Liver (tissue), 9 donors: ENCODE data around the gene FRMD4A. TPM values are rescaled to one million over a fixed set of nuclear protein-coding genes. Genes with fewer than 3 reads are reported as not detected.

ENCODE experiments used
- DNase-seq: peaks from one replicate; pipeline ENCODE4 v3.0.0-alpha.2; 2017; ENCODE audit warnings: low spot score
- H3K27ac ChIP-seq, 2 donors: one replicate each; pipeline ENCODE4 v1.7.0; 2013; ENCODE audit warnings: inconsistent platforms in 2 of 2, low read length in 2 of 2, control low read depth in 1 of 2, low read depth in 1 of 2, mild to moderate bottlenecking in 1 of 2
- H3K27me3 ChIP-seq, 4 donors: one replicate each; pipeline versions ENCODE4 v1.6.1 to v1.7.0; 2013; ENCODE audit warnings: low read length in 3 of 4, inconsistent platforms in 1 of 4, mild to moderate bottlenecking in 1 of 4, moderate library complexity in 1 of 4; ENCODE audit not compliant: control insufficient read depth in 4 of 4, insufficient read depth in 4 of 4
- H3K36me3 ChIP-seq, 4 donors: one replicate each; pipeline versions ENCODE4 v1.6.1 to v1.7.0; 2013; ENCODE audit warnings: low read length in 3 of 4, mild to moderate bottlenecking in 3 of 4, low read depth in 1 of 4, moderate library complexity in 1 of 4; ENCODE audit not compliant: control insufficient read depth in 4 of 4, insufficient read depth in 3 of 4
- H3K4me1 ChIP-seq, 4 donors: one replicate each; pipeline versions ENCODE4 v1.6.1 to v1.7.0; 2013; ENCODE audit warnings: low read length in 3 of 4, mild to moderate bottlenecking in 3 of 4, moderate library complexity in 1 of 4; ENCODE audit not compliant: control insufficient read depth in 4 of 4, insufficient read depth in 4 of 4
- H3K4me3 ChIP-seq, 3 donors: one replicate each; pipeline versions ENCODE4 v1.6.1 to v1.7.0; 2013; ENCODE audit warnings: low read length in 3 of 3, control low read depth in 1 of 3, low read depth in 1 of 3, mild to moderate bottlenecking in 1 of 3
- H3K9ac ChIP-seq, 2 donors: one replicate each; pipeline ENCODE4 v1.7.0; 2013; ENCODE audit warnings: low read length in 2 of 2, mild to moderate bottlenecking in 2 of 2, moderate library complexity in 2 of 2, control low read depth in 1 of 2, low read depth in 1 of 2
- H3K9me3 ChIP-seq, 4 donors: one replicate each; pipeline versions ENCODE4 v1.6.1 to v1.7.0; 2013; ENCODE audit warnings: low read length in 3 of 4; ENCODE audit not compliant: control insufficient read depth in 4 of 4
- EGR1 ChIP-seq, 2 donors: IDR thresholded peaks; 2 replicates each; pipeline ENCODE4 v1.6.1; 2016 to 2018; ENCODE audit warnings: antibody characterized with exemption in 2 of 2, low read depth in 2 of 2
- FOXA1 ChIP-seq: IDR thresholded peaks from 2 replicates; pipeline ENCODE4 v1.6.1; 2016; ENCODE audit warnings: antibody characterized with exemption
- HNF4A ChIP-seq, 2 donors: conservative IDR thresholded peaks; 2 replicates each; pipeline ENCODE4 v1.6.1; 2016; ENCODE audit warnings: antibody characterized with exemption in 2 of 2, mild to moderate bottlenecking in 2 of 2
- HNF4G ChIP-seq: IDR thresholded peaks from 2 replicates; pipeline ENCODE4 v1.6.1; 2016; ENCODE audit warnings: antibody characterized with exemption
- JUND ChIP-seq, 2 donors: IDR thresholded peaks; 2 replicates each; pipeline ENCODE4 v1.6.1; 2016; ENCODE audit warnings: antibody characterized with exemption in 2 of 2
- NR2F2 ChIP-seq: IDR thresholded peaks from 2 replicates; pipeline ENCODE4 v1.6.1; 2016; ENCODE audit warnings: antibody characterized with exemption
- RAD21 ChIP-seq, 2 donors: IDR thresholded peaks; 2 replicates each; pipeline ENCODE4 v1.6.1; 2016; ENCODE audit warnings: antibody characterized with exemption in 2 of 2, mild to moderate bottlenecking in 2 of 2
- RXRA ChIP-seq, 2 donors: IDR thresholded peaks; 2 replicates each; pipeline ENCODE4 v1.6.1; 2017 to 2018; ENCODE audit warnings: antibody characterized with exemption in 2 of 2, mild to moderate bottlenecking in 1 of 2
- TAF1 ChIP-seq: conservative IDR thresholded peaks from 2 replicates; pipeline ENCODE4 v1.6.1; 2016; ENCODE audit warnings: antibody characterized with exemption, mild to moderate bottlenecking
- YY1 ChIP-seq: IDR thresholded peaks from 2 replicates; pipeline ENCODE4 v1.6.1; 2016; ENCODE audit warnings: antibody characterized with exemption, mild to moderate bottlenecking
- WGBS: extraction: QIAGEN DNeasy Blood & Tissue Kit; methylation state at CpG from one replicate; pipeline ENCODE4 v1.1.7; 2013; 5-methylcytosine and 5-hydroxymethylcytosine counted together
- polyA plus RNA-seq, 2 donors: library from polyadenylated mRNA; stranded (reverse) in 1 of 2; unstranded in 1 of 2; fragments of 200-250 nt in 1 of 2; fragments of >200 nt in 1 of 2; fragmentation: Nextera tagmentation in 1 of 2; extraction: Ambion mirVana in 1 of 2; gene quantifications; one replicate each; pipeline versions ENCODE4 v1.2.1 to v1.2.3, GENCODE V29; 2013 to 2015
- total RNA-seq, 2 donors: library from RNA; depleted of rRNA; stranded (reverse); fragments of >200 nt; gene quantifications; one replicate each; pipeline ENCODE4 v1.2.3, GENCODE V29; 2014
- TF ChIP-seq, protein P1 (sequence below): IDR thresholded peaks from 2 replicates; pipeline ENCODE4 v1.6.1; 2016; ENCODE audit warnings: antibody characterized with exemption
- TF ChIP-seq, protein P2 (sequence below): IDR thresholded peaks from 2 replicates; pipeline ENCODE4 v1.6.1; 2016; ENCODE audit warnings: antibody characterized with exemption
- donor health status: healthy.
- donor health status: healthy.
- donor health status: healthy.
- donor health status: healthy.
- donor health status: healthy.

The FRMD4A gene
- total and polyA plus RNA-seq, 4 donors = 8.2 to 34.3 (median 13.1) TPM

DNA sequence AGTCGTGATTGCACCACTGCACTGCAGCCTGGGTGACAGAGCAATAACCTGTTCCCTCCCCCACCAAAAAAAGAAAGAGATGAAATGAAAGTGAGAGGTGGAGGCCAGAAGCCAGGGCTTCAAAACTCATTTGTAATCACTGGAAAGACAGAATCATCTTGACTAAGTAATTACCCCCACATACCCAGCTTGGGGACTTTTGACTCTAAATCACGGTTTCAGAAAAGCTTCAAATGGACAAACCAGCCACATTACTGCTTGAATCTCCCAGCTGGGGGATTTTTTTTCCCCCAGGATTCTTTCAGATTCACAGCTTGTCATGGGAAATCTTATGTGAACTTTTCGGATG lies 361.0 kb downstream of the FRMD4A start:
- H3K9me3 ChIP-seq = no peaks in the 10 kb centered on the region
- H3K9ac ChIP-seq = no peak overlapping the region
- TF ChIP-seq, protein P1, sequence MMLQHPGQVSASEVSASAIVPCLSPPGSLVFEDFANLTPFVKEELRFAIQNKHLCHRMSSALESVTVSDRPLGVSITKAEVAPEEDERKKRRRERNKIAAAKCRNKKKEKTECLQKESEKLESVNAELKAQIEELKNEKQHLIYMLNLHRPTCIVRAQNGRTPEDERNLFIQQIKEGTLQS = no peak
- TF ChIP-seq HNF4A (conservative IDR thresholded peaks at IDR 0.05) = no peak
- TF ChIP-seq TAF1 = no peak
- no peak for TF ChIP-seq RAD21 (IDR thresholded peaks at IDR 0.05)
- H3K4me1 ChIP-seq = peaks cover 0 to 2% (median 0%) of the 10 kb centered on the region in 4 donors
- 86% methylated on average over 3 of the region's 3 CpGs for WGBS
- H3K36me3 ChIP-seq = no peaks in the 10 kb centered on the region
- H3K4me3 ChIP-seq = no peak overlapping the region
- H3K27me3 ChIP-seq = no peaks in the 10 kb centered on the region
- no peak for DNase-seq
- no peak overlapping the region for H3K27ac ChIP-seq

DNA sequence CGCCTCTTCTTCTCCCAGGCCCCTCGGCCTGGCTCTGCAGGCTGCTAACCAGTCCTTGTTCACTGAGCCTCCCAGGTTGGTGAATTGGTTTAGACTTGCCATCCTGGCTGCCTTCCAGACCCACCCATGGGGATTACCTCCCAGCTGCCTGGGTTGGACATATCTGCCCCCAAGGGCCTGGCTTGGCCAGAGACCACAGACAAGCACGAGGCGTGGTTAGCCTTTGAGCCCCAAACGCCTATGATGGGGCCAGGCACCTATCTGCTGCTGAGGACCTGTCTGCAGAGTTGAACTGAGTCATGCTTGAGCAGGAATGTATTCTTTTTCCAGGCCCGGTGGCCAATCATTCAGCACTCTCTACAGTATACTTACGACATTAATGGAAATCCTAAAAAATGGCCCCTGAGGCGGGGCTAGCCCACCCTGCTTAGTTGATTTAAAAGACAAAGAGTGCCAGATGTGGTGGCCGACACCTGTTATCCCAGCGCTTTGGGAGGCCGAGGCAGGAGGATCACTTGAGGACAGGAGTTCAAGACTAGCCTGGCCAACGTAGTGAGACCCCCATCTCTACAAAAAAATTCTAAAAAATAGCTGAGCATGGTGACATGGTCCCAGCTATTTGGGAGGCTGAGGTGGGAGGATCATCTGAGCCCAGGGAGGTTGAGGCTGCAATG lies 361.5 kb downstream of the FRMD4A start:
- no peaks in the 10 kb centered on the region for H3K9me3 ChIP-seq
- H3K4me3 ChIP-seq = no peak overlapping the region
- no peak for DNase-seq
- WGBS = 92% methylated on average over 12 of the region's 12 CpGs
- TF ChIP-seq, protein P1 = no peak
- H3K27ac ChIP-seq = no peak overlapping the region
- H3K4me1 ChIP-seq = peaks cover 0 to 2% (median 0%) of the 10 kb centered on the region in 4 donors
- no peaks in the 10 kb centered on the region for H3K36me3 ChIP-seq
- no peaks in the 10 kb centered on the region for H3K27me3 ChIP-seq
- no peak overlapping the region for H3K9ac ChIP-seq

DNA sequence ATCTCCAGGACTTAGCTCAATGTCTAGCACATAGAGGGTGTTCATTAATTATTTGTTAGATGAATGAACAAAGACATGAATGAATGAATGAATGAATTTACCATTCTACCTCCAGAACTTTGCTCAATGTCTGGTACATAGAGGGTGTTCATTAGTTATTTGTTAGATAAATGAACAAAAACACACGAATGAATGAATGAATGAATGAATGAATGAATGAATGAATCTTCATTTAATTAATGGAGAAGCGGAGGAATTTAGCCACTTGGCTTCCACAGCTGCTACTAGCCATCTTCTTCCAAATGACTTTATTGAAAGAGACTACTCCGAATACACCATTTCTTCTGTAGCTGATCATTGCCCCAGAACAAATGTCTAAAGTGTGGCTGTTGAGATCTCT lies 368.9 kb downstream of the FRMD4A start:
- no peak overlapping the region for H3K9ac ChIP-seq
- no peak overlapping the region for H3K27ac ChIP-seq
- DNase-seq = no peak
- TF ChIP-seq YY1 = no peak
- TF ChIP-seq HNF4G = no peak
- H3K27me3 ChIP-seq = no peaks in the 10 kb centered on the region
- peaks cover 0 to 2% (median under 1%) of the 10 kb centered on the region in 4 donors for H3K4me1 ChIP-seq
- no peaks in the 10 kb centered on the region for H3K9me3 ChIP-seq
- H3K36me3 ChIP-seq = no peaks in the 10 kb centered on the region
- H3K4me3 ChIP-seq = no peak overlapping the region
- 75% methylated on average over 3 of the region's 3 CpGs for WGBS

DNA sequence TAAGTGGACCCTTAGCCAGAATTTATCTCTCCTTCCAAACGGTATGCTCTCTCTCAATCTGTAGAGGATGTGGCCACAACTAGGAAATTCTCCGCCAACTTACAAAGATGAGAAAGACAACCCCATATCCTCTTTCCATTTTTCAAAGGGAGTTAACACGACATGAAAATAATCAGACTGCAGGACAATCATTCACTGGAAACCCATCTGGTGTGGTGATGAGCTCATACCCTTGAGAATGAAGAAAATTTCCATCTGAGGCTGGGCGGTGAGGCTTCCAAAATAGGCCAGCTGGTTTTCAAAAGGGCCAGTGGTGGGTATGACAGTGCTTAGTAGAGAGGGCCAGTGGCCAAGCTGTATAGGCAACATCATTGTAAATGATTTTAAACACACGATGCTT lies 369.6 kb downstream of the FRMD4A start:
- 72% methylated on average over 5 of the region's 5 CpGs for WGBS
- no peak for DNase-seq
- H3K9me3 ChIP-seq = no peaks in the 10 kb centered on the region
- TF ChIP-seq RXRA (IDR thresholded peaks at IDR 0.05) (no peak), JUND (IDR thresholded peaks at IDR 0.05) (peak in 1 of 2 donors; percentile 30)
- H3K9ac ChIP-seq = no peak overlapping the region
- no peak overlapping the region for H3K4me3 ChIP-seq
- H3K4me1 ChIP-seq = peaks cover 0 to 2% (median under 1%) of the 10 kb centered on the region in 4 donors
- H3K36me3 ChIP-seq = no peaks in the 10 kb centered on the region
- H3K27ac ChIP-seq = peak overlapping the region; percentile 39 to 46
- H3K27me3 ChIP-seq = no peaks in the 10 kb centered on the region

DNA sequence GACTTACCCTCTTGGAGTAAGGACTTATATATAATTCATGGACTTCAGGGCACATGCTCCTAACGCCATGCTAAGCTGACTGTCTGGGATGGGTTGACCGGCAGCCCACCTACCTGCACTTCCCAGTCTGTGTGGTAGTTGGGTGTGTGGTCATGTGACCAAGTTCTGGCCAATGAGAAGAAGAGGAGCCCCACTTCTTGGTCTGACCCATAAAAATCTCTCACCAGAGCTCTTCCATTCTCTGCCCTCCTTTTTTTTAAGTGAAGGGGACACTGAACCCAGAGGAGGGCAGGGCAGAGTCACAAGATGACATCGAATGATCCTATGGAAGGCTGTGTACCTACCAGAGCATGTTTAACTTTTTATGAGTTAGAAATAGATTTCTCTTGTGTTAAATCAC lies 370.1 kb downstream of the FRMD4A start:
- TF ChIP-seq FOXA1 = no peak
- TF ChIP-seq EGR1 (IDR thresholded peaks at IDR 0.05; ENCODE audit: low read depth in 2 of 2) = no peak
- TF ChIP-seq NR2F2 = no peak
- TF ChIP-seq, protein P2, sequence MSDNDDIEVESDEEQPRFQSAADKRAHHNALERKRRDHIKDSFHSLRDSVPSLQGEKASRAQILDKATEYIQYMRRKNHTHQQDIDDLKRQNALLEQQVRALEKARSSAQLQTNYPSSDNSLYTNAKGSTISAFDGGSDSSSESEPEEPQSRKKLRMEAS = no peak
- TF ChIP-seq HNF4A (conservative IDR thresholded peaks at IDR 0.05) = no peak
- no peak for TF ChIP-seq RAD21 (IDR thresholded peaks at IDR 0.05)
- no peaks in the 10 kb centered on the region for H3K27me3 ChIP-seq
- H3K4me3 ChIP-seq = no peak overlapping the region
- 78% methylated on average over 3 of the region's 3 CpGs for WGBS
- H3K9me3 ChIP-seq = no peaks in the 10 kb centered on the region
- peaks cover 0 to 2% (median under 1%) of the 10 kb centered on the region in 4 donors for H3K4me1 ChIP-seq
- H3K9ac ChIP-seq = no peak overlapping the region
- no peaks in the 10 kb centered on the region for H3K36me3 ChIP-seq
- peak overlapping the region; percentile 39 to 46 for H3K27ac ChIP-seq
- no peak for DNase-seq
